GM23338 (cell line): ENCODE measurements around the gene GPX8. TPM values are rescaled to one million over a fixed set of nuclear protein-coding genes. Genes with fewer than 3 reads are reported as not detected.
A peak's percentile ranks its signal among the peaks of the same experiment; 100 is the strongest.

Experiments used
- ATAC-seq: fragments of 200-7000 bp; cut with Tn5 transposase; 3 replicates; pipeline ENCODE4 v1.9.1; 2020
- DNase-seq: peaks from one replicate; pipeline ENCODE4 v3.0.0-alpha.2; 2015; ENCODE audit warnings: low spot score
- H2AFZ ChIP-seq: fragments of 200-600 bp; sonication (generic); 2 replicates; pipeline ENCODE4 v1.8.0; 2016; ENCODE audit warnings: antibody characterized with exemption, mild to moderate bottlenecking, moderate library complexity
- H3F3A ChIP-seq: fragments of 200-600 bp; sonication (generic); replicated peaks from 2 replicates; pipeline ENCODE4 v1.8.0; 2017; ENCODE audit warnings: antibody characterized with exemption, mixed run types, low read depth
- H3K27ac ChIP-seq: fragments of 200-600 bp; sonication (generic); 2 replicates; pipeline ENCODE4 v1.6.1; 2016; ENCODE audit warnings: low read depth
- H3K27me3 ChIP-seq: fragments of 200-600 bp; sonication (generic); 2 replicates; pipeline ENCODE4 v1.8.0; 2016; ENCODE audit warnings: mild to moderate bottlenecking, mixed run types, moderate library complexity; ENCODE audit not compliant: insufficient read depth
- H3K36me3 ChIP-seq: fragments of 200-600 bp; sonication (generic); 2 replicates; pipeline ENCODE4 v1.8.0; 2016; ENCODE audit warnings: mild to moderate bottlenecking; ENCODE audit not compliant: insufficient read depth
- H3K4me1 ChIP-seq: fragments of 200-600 bp; sonication (generic); 2 replicates; pipeline ENCODE4 v1.8.0; 2016; ENCODE audit warnings: mild to moderate bottlenecking, moderate library complexity; ENCODE audit not compliant: insufficient read depth
- H3K4me2 ChIP-seq: fragments of 200-600 bp; sonication (generic); 2 replicates; pipeline ENCODE4 v1.7.1; 2017; ENCODE audit warnings: mixed run types
- H3K4me3 ChIP-seq: fragments of 200-600 bp; sonication (generic); 2 replicates; pipeline ENCODE4 v1.6.1; 2016; ENCODE audit warnings: mixed run types
- H3K79me2 ChIP-seq: fragments of 200-600 bp; sonication (generic); replicated peaks from 2 replicates; pipeline ENCODE4 v1.8.0; 2017; ENCODE audit warnings: mild to moderate bottlenecking; ENCODE audit not compliant: insufficient read depth
- H3K9me2 ChIP-seq: fragments of 200-600 bp; sonication (generic); 2 replicates; pipeline ENCODE4 v1.8.0; 2017; ENCODE audit not compliant: insufficient read depth
- H4K20me1 ChIP-seq: fragments of 200-600 bp; sonication (generic); replicated peaks from 2 replicates; pipeline ENCODE4 v1.8.0; 2017; ENCODE audit warnings: mild to moderate bottlenecking; ENCODE audit not compliant: insufficient read depth
- H3K27ac Mint-ChIP-seq: 2 replicates; pipeline ENCODE4 v1.8.0; 2020; ENCODE audit warnings: inconsistent platforms, mild to moderate bottlenecking, moderate library complexity, mixed read lengths
- H3K27me3 Mint-ChIP-seq: 3 replicates; pipeline ENCODE4 v1.8.0; 2022; ENCODE audit warnings: low read depth, mild to moderate bottlenecking, moderate library complexity, mixed read lengths, inconsistent platforms; ENCODE audit not compliant: insufficient read depth, poor library complexity
- H3K36me3 Mint-ChIP-seq: 3 replicates; pipeline ENCODE4 v1.8.0; 2021; ENCODE audit warnings: low read depth, mild to moderate bottlenecking, inconsistent platforms, moderate library complexity, mixed read lengths
- H3K4me1 Mint-ChIP-seq: 3 replicates; pipeline ENCODE4 v1.8.0; 2020; ENCODE audit warnings: mild to moderate bottlenecking, inconsistent platforms, mixed read lengths
- H3K4me3 Mint-ChIP-seq: 3 replicates; pipeline ENCODE4 v1.8.0; 2021; ENCODE audit warnings: moderate library complexity, mild to moderate bottlenecking, inconsistent platforms, mixed read lengths
- H3K9me3 Mint-ChIP-seq: 3 replicates; pipeline ENCODE4 v1.8.0; 2020; ENCODE audit warnings: moderate library complexity, mild to moderate bottlenecking, inconsistent platforms, mixed read lengths
- CREB1 ChIP-seq: fragments of 250-450 bp; sonication (Bioruptor Pico); IDR thresholded peaks from 2 replicates; pipeline ENCODE4 v1.5.0; 2020; ENCODE audit warnings: low read depth, mild to moderate bottlenecking, moderate library complexity
- CTCF ChIP-seq, 2 experiments: fragments of 200-600 bp in 1 of 2; sonication (generic) in 1 of 2; conservative IDR thresholded peaks; 2 replicates each; pipeline versions ENCODE4 v1.5.1 to v1.6.1; 2016 to 2017; ENCODE audit warnings: antibody characterized with exemption in 2 of 2, low read depth in 2 of 2, mild to moderate bottlenecking in 2 of 2, moderate library complexity in 1 of 2
- ETS1 ChIP-seq: IDR thresholded peaks from 2 replicates; pipeline ENCODE4 v1.6.1; 2016; ENCODE audit warnings: antibody characterized with exemption
- EZH2 ChIP-seq: fragments of 200-600 bp; sonication (generic); IDR thresholded peaks from one replicate; pipeline ENCODE4 v1.8.0; 2017; ENCODE audit warnings: antibody characterized with exemption, mild to moderate bottlenecking, low read depth; ENCODE audit not compliant: unreplicated experiment
- POLR2AphosphoS5 ChIP-seq: IDR thresholded peaks from 2 replicates; pipeline ENCODE4 v1.6.1; 2016; ENCODE audit warnings: antibody characterized with exemption, low read depth
- STAT1 ChIP-seq: IDR thresholded peaks from one replicate; pipeline ENCODE4 v1.6.1; 2016; ENCODE audit warnings: antibody characterized with exemption; ENCODE audit not compliant: unreplicated experiment
- ZNF114 ChIP-seq: fragments of 250-450 bp; sonication (Bioruptor Pico); IDR thresholded peaks from 2 replicates; pipeline ENCODE4 v1.5.0; 2020; ENCODE audit warnings: mild to moderate bottlenecking, moderate library complexity
- polyA plus RNA-seq: library from polyadenylated mRNA; unstranded; fragments of >200 nt; fragmentation: Nextera tagmentation; extraction: Ambion mirVana; gene quantifications from 2 replicates; pipeline ENCODE4 v1.2.1, GENCODE V29; 2016
- total RNA-seq: library from RNA; depleted of rRNA; stranded (reverse); fragments of >200 nt; shearing (Covaris generic); gene quantifications from 2 replicates; pipeline ENCODE4 v1.2.3, GENCODE V29; 2014
- TF ChIP-seq, protein P1 (sequence below): fragments of 250-450 bp; sonication (Bioruptor Pico); IDR thresholded peaks from 2 replicates; pipeline ENCODE4 v1.5.0; 2020; ENCODE audit warnings: mild to moderate bottlenecking, moderate library complexity

Gene GPX8
- total and polyA plus RNA-seq, 2 experiments from 2014 or later: 64.4 to 66.1 TPM

GRCh38 chr5:55143624-55144023 lies 16.3 kb upstream of the GPX8 start (continued):
- no peak for TF ChIP-seq POLR2AphosphoS5
- TF ChIP-seq ETS1: no peak
- no peak for TF ChIP-seq CREB1
- TF ChIP-seq CTCF (conservative IDR thresholded peaks at IDR 0.05; ENCODE audit: low read depth in 2 of 2): no peak

DNA sequence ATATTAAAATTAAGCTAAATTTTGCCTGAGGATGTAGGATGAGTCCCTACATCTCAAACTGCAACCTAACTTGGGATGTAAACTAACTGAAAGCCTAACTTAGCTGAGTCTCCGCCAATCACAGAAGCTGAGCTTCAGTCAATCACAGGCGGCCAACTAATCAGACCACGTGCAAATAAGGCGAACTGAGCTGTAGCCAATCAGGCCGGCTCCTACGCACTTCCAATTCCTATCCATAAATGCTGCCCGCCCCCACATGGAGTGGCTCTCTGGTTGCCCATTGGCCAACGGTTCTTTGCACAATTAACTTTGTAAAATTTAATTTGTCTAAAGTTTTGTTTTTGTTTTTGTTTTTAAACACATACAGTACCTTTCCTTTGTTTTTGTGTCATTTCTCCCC lies 13.9 kb upstream of the GPX8 start:
- H3K9me3 Mint-ChIP-seq: no peaks in the 10 kb centered on the region
- no peak overlapping the region for H3K4me3 Mint-ChIP-seq
- Histone ChIP-seq H3K36me3 (no peaks in the 10 kb centered on the region), H3K9me2 (no peaks in the 10 kb centered on the region), H2AFZ (peak overlapping the region; percentile 43; the same call in 1 of the 2 replicates), H3K4me2 (no peak overlapping the region), H3K27me3 (no peaks in the 10 kb centered on the region), H3F3A (no peaks in the 10 kb centered on the region), H3K4me3 (no peak overlapping the region), H3K27ac (no peak overlapping the region), H3K79me2 (no peaks in the 10 kb centered on the region), H3K4me1 (no peaks in the 10 kb centered on the region), H4K20me1 (no peaks in the 10 kb centered on the region)
- no peak overlapping the region for H3K27ac Mint-ChIP-seq
- no peaks in the 10 kb centered on the region for H3K36me3 Mint-ChIP-seq
- H3K4me1 Mint-ChIP-seq: peaks cover 4% of the 10 kb centered on the region; the same call in 2 of the 3 replicates
- H3K27me3 Mint-ChIP-seq: peaks cover 6% of the 10 kb centered on the region
- DNase-seq (peak; percentile 23), ATAC-seq (peak; percentile 51)
- no peak for TF ChIP-seq CTCF (conservative IDR thresholded peaks at IDR 0.05; ENCODE audit: low read depth in 2 of 2)
- no peak for TF ChIP-seq CREB1
- TF ChIP-seq ZNF114 (CRISPR knock-in tag): no peak
- TF ChIP-seq EZH2: no peak
- no peak for TF ChIP-seq POLR2AphosphoS5
- no peak for TF ChIP-seq STAT1
- TF ChIP-seq ETS1: no peak
- TF ChIP-seq, protein P1, sequence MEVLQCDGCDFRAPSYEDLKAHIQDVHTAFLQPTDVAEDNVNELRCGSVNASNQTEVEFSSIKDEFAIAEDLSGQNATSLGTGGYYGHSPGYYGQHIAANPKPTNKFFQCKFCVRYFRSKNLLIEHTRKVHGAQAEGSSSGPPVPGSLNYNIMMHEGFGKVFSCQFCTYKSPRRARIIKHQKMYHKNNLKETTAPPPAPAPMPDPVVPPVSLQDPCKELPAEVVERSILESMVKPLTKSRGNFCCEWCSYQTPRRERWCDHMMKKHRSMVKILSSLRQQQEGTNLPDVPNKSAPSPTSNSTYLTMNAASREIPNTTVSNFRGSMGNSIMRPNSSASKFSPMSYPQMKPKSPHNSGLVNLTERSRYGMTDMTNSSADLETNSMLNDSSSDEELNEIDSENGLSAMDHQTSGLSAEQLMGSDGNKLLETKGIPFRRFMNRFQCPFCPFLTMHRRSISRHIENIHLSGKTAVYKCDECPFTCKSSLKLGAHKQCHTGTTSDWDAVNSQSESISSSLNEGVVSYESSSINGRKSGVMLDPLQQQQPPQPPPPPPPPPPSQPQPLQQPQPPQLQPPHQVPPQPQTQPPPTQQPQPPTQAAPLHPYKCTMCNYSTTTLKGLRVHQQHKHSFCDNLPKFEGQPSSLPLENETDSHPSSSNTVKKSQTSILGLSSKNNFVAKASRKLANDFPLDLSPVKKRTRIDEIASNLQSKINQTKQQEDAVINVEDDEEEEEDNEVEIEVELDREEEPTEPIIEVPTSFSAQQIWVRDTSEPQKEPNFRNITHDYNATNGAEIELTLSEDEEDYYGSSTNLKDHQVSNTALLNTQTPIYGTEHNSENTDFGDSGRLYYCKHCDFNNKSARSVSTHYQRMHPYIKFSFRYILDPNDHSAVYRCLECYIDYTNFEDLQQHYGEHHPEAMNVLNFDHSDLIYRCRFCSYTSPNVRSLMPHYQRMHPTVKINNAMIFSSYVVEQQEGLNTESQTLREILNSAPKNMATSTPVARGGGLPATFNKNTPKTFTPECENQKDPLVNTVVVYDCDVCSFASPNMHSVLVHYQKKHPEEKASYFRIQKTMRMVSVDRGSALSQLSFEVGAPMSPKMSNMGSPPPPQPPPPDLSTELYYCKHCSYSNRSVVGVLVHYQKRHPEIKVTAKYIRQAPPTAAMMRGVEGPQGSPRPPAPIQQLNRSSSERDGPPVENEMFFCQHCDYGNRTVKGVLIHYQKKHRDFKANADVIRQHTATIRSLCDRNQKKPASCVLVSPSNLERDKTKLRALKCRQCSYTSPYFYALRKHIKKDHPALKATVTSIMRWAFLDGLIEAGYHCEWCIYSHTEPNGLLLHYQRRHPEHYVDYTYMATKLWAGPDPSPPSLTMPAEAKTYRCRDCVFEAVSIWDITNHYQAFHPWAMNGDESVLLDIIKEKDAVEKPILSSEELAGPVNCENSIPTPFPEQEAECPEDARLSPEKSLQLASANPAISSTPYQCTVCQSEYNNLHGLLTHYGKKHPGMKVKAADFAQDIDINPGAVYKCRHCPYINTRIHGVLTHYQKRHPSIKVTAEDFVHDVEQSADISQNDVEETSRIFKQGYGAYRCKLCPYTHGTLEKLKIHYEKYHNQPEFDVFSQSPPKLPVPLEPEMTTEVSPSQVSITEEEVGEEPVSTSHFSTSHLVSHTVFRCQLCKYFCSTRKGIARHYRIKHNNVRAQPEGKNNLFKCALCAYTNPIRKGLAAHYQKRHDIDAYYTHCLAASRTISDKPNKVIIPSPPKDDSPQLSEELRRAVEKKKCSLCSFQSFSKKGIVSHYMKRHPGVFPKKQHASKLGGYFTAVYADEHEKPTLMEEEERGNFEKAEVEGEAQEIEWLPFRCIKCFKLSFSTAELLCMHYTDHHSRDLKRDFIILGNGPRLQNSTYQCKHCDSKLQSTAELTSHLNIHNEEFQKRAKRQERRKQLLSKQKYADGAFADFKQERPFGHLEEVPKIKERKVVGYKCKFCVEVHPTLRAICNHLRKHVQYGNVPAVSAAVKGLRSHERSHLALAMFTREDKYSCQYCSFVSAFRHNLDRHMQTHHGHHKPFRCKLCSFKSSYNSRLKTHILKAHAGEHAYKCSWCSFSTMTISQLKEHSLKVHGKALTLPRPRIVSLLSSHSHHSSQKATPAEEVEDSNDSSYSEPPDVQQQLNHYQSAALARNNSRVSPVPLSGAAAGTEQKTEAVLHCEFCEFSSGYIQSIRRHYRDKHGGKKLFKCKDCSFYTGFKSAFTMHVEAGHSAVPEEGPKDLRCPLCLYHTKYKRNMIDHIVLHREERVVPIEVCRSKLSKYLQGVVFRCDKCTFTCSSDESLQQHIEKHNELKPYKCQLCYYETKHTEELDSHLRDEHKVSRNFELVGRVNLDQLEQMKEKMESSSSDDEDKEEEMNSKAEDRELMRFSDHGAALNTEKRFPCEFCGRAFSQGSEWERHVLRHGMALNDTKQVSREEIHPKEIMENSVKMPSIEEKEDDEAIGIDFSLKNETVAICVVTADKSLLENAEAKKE (CRISPR knock-in tag): no peak
